Measurements from ENCODE around the gene DPY19L1. TPM values are rescaled to one million over a fixed set of nuclear protein-coding genes. Genes with fewer than 3 reads are reported as not detected.
"Not testable (repeated sequence)": the region's sequence is repeated elsewhere in the genome, so short reads cannot be mapped to it uniquely, and the experiment has no call there.

DPY19L1 gene
- total RNA-seq, 1 experiment from 2014 or later = 15.5 TPM

DNA sequence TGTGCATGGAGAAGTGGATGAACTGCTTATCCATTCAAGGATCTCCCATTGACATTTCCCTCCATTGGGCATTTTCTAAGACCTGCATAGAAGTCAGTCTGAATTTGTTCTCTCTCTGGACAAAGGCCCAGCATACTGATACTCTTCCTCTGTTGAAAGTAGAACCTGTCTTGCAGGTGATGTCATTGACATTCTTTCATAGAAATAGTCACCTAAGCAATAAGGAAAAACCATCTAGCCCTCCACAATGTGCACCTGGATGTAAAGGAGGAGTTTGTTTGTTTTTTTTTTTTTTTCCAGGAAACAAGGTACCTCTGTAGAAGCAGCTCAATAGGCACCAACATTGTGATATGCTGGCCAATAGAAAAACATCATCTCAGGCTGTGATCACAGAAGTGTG, 150.4 kb downstream of the DPY19L1 start:
- H3K9me3 Mint-ChIP-seq = peaks cover 53% of the 10 kb centered on the region
- no peak overlapping the region for H3K27ac Mint-ChIP-seq
- H3K4me1 Mint-ChIP-seq = no peaks in the 10 kb centered on the region
- peaks cover 7% of the 10 kb centered on the region for H3K27me3 Mint-ChIP-seq (ENCODE audit: low read depth)
- ChIA-PET CTCF (interaction anchor here (1.0 to 1.4 kb wide), 2 partner anchors 14 to 41 kb away, joined by 3 to 6 read pairs; no protein-coding TSS in a partner anchor), POLR2A (no interaction called here)
- DNase-seq (ENCODE audit: low spot score) = no peak
- no peak for ATAC-seq
- no peak overlapping the region for H3K4me3 Mint-ChIP-seq
- H3K36me3 Mint-ChIP-seq = peaks cover 31% of the 10 kb centered on the region
- no peak for TF ChIP-seq SMAD4 (CRISPR knock-in tag; IDR thresholded peaks at IDR 0.05)
- TF ChIP-seq, protein P1, sequence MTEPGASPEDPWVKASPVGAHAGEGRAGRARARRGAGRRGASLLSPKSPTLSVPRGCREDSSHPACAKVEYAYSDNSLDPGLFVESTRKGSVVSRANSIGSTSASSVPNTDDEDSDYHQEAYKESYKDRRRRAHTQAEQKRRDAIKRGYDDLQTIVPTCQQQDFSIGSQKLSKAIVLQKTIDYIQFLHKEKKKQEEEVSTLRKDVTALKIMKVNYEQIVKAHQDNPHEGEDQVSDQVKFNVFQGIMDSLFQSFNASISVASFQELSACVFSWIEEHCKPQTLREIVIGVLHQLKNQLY (CRISPR knock-in tag; IDR thresholded peaks at IDR 0.05) = no peak
- TF ChIP-seq TEAD1 (CRISPR knock-in tag; IDR thresholded peaks at IDR 0.05) = no peak
- TF ChIP-seq TP53 (CRISPR knock-in tag; IDR thresholded peaks at IDR 0.05) = no peak
- TF ChIP-seq, protein P2, sequence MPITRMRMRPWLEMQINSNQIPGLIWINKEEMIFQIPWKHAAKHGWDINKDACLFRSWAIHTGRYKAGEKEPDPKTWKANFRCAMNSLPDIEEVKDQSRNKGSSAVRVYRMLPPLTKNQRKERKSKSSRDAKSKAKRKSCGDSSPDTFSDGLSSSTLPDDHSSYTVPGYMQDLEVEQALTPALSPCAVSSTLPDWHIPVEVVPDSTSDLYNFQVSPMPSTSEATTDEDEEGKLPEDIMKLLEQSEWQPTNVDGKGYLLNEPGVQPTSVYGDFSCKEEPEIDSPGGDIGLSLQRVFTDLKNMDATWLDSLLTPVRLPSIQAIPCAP (CRISPR knock-in tag; IDR thresholded peaks at IDR 0.05) = no peak

DNA sequence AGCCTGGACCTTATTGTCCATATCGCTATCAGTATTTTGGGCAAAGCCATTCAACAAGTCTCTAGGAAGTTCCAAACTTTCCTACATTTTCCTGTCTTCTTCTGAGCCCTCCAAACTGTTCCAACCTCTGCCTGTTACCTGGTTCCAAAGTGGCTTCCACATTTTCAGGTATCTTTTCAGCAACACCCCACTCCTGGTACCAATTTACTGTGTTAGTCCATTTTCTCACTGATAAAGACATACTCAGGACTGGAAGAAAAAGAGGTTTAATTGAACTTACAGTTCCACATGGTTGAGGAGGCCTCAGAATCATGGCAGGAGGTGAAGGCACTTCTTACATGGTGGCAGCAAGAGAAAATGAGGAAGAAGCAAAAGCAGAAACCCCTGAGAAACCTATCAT, 153.4 kb downstream of the DPY19L1 start:
- not testable (repeated sequence) for ATAC-seq; H3K27me3 Mint-ChIP-seq (ENCODE audit: low read depth)

DNA sequence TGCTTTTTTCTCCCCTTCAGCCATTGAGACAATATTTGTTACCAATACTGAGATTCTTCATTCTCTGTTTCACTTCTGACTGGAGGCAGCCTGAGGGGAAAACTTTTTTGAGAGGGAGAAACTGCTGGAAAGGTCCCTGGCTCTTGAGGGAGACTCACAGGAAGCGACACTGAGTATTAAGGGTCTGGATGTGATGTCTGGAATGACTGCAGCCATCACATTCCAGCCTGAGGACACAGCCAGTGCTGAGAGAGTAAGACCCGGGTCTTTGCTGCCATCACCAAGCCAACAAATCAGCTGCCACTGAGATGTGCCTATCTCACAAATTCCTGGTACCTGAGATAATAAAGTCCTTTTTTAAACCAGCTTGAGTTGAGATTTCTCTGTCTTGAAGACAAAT, 157.4 kb downstream of the DPY19L1 start:
- Mint-ChIP-seq H3K27ac (peak overlapping the region; percentile 64), H3K36me3 (peaks cover 36% of the 10 kb centered on the region), H3K27me3 (ENCODE audit: low read depth) (peaks cover 4% of the 10 kb centered on the region), H3K4me3 (no peak overlapping the region), H3K9me3 (peaks cover 41% of the 10 kb centered on the region), H3K4me1 (peaks cover 48% of the 10 kb centered on the region)
- POLR2A ChIA-PET = no interaction called here
- DNase-seq (ENCODE audit: low spot score) = no peak
- TF ChIP-seq PRRX2 (CRISPR knock-in tag; IDR thresholded peaks at IDR 0.05) = no peak
- TF ChIP-seq, protein P3, sequence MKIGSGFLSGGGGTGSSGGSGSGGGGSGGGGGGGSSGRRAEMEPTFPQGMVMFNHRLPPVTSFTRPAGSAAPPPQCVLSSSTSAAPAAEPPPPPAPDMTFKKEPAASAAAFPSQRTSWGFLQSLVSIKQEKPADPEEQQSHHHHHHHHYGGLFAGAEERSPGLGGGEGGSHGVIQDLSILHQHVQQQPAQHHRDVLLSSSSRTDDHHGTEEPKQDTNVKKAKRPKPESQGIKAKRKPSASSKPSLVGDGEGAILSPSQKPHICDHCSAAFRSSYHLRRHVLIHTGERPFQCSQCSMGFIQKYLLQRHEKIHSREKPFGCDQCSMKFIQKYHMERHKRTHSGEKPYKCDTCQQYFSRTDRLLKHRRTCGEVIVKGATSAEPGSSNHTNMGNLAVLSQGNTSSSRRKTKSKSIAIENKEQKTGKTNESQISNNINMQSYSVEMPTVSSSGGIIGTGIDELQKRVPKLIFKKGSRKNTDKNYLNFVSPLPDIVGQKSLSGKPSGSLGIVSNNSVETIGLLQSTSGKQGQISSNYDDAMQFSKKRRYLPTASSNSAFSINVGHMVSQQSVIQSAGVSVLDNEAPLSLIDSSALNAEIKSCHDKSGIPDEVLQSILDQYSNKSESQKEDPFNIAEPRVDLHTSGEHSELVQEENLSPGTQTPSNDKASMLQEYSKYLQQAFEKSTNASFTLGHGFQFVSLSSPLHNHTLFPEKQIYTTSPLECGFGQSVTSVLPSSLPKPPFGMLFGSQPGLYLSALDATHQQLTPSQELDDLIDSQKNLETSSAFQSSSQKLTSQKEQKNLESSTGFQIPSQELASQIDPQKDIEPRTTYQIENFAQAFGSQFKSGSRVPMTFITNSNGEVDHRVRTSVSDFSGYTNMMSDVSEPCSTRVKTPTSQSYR (CRISPR knock-in tag; IDR thresholded peaks at IDR 0.05) = no peak
- TF ChIP-seq, protein P4, sequence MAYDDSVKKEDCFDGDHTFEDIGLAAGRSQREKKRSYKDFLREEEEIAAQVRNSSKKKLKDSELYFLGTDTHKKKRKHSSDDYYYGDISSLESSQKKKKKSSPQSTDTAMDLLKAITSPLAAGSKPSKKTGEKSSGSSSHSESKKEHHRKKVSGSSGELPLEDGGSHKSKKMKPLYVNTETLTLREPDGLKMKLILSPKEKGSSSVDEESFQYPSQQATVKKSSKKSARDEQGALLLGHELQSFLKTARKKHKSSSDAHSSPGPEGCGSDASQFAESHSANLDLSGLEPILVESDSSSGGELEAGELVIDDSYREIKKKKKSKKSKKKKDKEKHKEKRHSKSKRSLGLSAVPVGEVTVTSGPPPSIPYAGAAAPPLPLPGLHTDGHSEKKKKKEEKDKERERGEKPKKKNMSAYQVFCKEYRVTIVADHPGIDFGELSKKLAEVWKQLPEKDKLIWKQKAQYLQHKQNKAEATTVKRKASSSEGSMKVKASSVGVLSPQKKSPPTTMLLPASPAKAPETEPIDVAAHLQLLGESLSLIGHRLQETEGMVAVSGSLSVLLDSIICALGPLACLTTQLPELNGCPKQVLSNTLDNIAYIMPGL (CRISPR knock-in tag; IDR thresholded peaks at IDR 0.05) = no peak
- TF ChIP-seq, protein P1 (CRISPR knock-in tag; IDR thresholded peaks at IDR 0.05) = no peak
- TF ChIP-seq, protein P5, sequence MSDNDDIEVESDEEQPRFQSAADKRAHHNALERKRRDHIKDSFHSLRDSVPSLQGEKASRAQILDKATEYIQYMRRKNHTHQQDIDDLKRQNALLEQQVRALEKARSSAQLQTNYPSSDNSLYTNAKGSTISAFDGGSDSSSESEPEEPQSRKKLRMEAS (CRISPR knock-in tag; IDR thresholded peaks at IDR 0.05) = no peak
- CTCF ChIA-PET = interaction anchor here (1.3 kb wide), 1 partner anchor 48 kb away, joined by 4 read pairs; no protein-coding TSS in a partner anchor
- no peak; the same call in 1 of the 2 replicates for ATAC-seq

More for the DNA sequence above, 153.4 kb downstream of the DPY19L1 start:
- DNase-seq (ENCODE audit: low spot score); H3K27ac Mint-ChIP-seq; POLR2A ChIA-PET; H3K4me3 Mint-ChIP-seq: not testable (repeated sequence)
- Mint-ChIP-seq H3K9me3 (peaks cover 64% of the 10 kb centered on the region), H3K4me1 (peaks cover 26% of the 10 kb centered on the region), H3K36me3 (peaks cover 40% of the 10 kb centered on the region)
- CTCF ChIA-PET = interaction anchor here (0.6 kb wide), 1 partner anchor 153 kb away, joined by 3 read pairs; the partner anchor contains the start of gene DPY19L1

DNA sequence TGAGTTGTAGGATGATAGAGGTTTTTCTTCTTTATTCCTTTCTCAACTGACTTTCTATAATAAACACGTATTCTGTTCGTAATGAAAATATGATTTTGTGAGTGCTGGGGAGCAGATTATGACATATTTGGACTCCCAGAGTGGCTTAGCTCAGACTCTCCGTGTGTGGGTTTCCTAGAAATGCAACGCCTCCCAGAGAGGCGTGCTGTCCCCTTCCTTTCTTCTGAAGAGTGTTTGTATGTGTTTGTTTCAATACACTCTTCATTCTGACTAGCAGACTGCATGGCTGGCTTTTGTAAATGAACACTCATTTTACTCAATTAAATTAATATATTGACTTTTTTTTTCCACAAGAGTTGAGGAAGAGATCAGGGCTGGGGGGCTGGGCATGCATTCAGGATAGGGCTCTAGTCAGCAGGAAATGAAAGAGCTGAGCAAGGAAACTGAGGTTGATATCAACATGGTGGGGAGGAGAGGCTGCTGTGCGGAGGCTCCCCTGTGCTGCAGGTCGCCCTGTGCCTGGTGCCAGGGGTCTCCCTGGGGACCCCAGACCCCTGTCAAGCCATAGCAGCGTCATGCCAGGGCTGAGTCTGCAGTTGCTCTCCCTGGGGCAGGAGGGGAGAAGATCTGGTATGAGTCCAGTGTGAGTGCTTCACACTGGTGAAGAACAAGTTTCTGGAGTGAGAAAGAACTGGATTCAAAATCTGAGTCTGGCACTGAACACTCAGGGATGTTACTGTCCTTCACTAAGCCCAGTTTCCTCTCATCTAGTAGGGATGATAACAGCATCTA, 158.1 kb downstream of the DPY19L1 start:
- H3K36me3 Mint-ChIP-seq = peaks cover 31% of the 10 kb centered on the region
- DNase-seq (ENCODE audit: low spot score); H3K4me3 Mint-ChIP-seq; ATAC-seq; H3K27me3 Mint-ChIP-seq (ENCODE audit: low read depth); H3K27ac Mint-ChIP-seq; POLR2A ChIA-PET: not testable (repeated sequence)
- H3K9me3 Mint-ChIP-seq = peaks cover 35% of the 10 kb centered on the region
- H3K4me1 Mint-ChIP-seq = peaks cover 51% of the 10 kb centered on the region
- CTCF ChIA-PET = interaction anchor here (0.6 to 1.4 kb wide), 3 partner anchors 22 to 197 kb away, joined by 3 to 4 read pairs (median 3); no protein-coding TSS in a partner anchor

Small RNAs within 50 kb of the gene (microRNA-seq; reads per million reads assigned to microRNA genes)
- not detected for gene MIR548N (ENCODE audit: borderline number of aligned reads)

Other genes starting within 250 kb of the DPY19L1 start
- 0.24 to 0.37 TPM (median 0.25 TPM) in 3 replicates for gene TBX20, start 216.6 kb upstream of the DPY19L1 start, total RNA-seq (2021)